ENCODE measurements around the gene BCAM. TPM values are rescaled to one million over a fixed set of nuclear protein-coding genes. Genes with fewer than 3 reads are reported as not detected.
"Not testable (repeated sequence)": the region's sequence is repeated elsewhere in the genome, so short reads cannot be mapped to it uniquely, and the experiment has no call there.

The BCAM gene
- total and polyA plus RNA-seq, 5 donors from 2014 or later = not detected

DNA sequence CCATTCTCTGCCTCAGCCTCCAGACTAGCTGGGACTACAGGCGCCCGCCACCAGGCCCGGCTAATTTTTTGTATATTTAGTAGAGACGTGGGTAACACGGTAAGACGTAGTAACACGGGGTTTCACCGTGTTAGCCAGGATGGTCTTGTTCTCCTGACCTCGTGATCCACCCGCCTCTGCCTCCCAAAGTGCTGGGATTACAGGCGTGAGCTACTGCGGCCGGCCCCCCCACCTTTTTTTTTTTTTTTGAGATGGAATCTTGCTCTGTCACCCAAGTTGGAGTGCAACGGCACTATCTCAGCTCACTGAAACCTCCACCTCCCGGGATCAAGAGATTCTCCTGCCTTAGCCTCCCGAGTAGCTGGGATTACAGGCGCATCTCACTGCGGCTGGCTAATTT is 36.8 kb upstream of the BCAM start:
- H3K4me1 Mint-ChIP-seq = peaks cover 0 to 32% (median 16%) of the 10 kb centered on the region in 4 donors
- H3K4me1 ChIP-seq (ENCODE audit: control insufficient read depth, insufficient read depth, low read length, poor library complexity, severe bottlenecking) = peaks cover 11% of the 10 kb centered on the region
- not testable (repeated sequence) for H3K4me3 Mint-ChIP-seq; H3K9me3 ChIP-seq (ENCODE audit: control insufficient read depth in 2 of 2, low read length in 2 of 2); H3K4me3 ChIP-seq (ENCODE audit: low read depth, low read length); ATAC-seq (ENCODE audit: low read depth in 2 of 2); H3K36me3 Mint-ChIP-seq; DNase-seq; H3K27me3 Mint-ChIP-seq; H3K36me3 ChIP-seq (ENCODE audit: control insufficient read depth, insufficient read depth, low read length); H3K9me3 Mint-ChIP-seq; H3K27ac ChIP-seq (ENCODE audit: insufficient read depth, low read length, poor library complexity, severe bottlenecking); H3K27me3 ChIP-seq (ENCODE audit: control insufficient read depth, insufficient read depth, low read length)
- peak overlapping the region in 1 of 3 donors; percentile 7 for H3K27ac Mint-ChIP-seq

DNA sequence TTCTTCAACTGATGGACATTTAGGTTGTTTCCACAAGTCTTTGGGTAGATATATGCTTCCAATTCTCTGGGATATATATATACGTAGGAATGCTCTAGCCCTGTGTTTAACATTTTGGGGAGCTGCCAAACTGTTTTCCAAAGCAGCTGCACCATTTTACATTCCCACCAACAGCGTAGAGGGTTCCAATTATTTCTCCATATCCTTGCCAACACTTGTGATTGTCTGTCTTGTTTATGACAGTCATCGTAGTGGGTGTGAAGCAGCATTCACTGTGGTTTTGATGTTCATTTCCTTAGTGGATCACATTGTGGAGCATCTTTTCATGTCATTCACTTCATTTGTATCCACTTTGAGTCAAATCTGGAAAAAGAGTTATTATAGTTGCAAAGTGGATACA is 35.9 kb upstream of the BCAM start:
- H3K9me3 ChIP-seq (ENCODE audit: control insufficient read depth in 2 of 2, low read length in 2 of 2) = no peaks in the 10 kb centered on the region
- H3K27ac ChIP-seq (ENCODE audit: insufficient read depth, low read length, poor library complexity, severe bottlenecking) = no peak overlapping the region
- H3K4me1 ChIP-seq (ENCODE audit: control insufficient read depth, insufficient read depth, low read length, poor library complexity, severe bottlenecking) = peaks cover 11% of the 10 kb centered on the region
- H3K27me3 ChIP-seq (ENCODE audit: control insufficient read depth, insufficient read depth, low read length) = no peaks in the 10 kb centered on the region
- Mint-ChIP-seq H3K36me3 (no peaks in the 10 kb centered on the region), H3K4me3 (no peak overlapping the region), H3K9me3 (no peaks in the 10 kb centered on the region), H3K4me1 (peaks cover 0 to 25% (median 15%) of the 10 kb centered on the region in 4 donors), H3K27ac (no peak overlapping the region), H3K27me3 (peaks cover 4% of the 10 kb centered on the region)
- ATAC-seq (ENCODE audit: low read depth in 2 of 2) (no peak), DNase-seq (no peak)
- H3K4me3 ChIP-seq (ENCODE audit: low read depth, low read length) = no peak overlapping the region
- no peaks in the 10 kb centered on the region for H3K36me3 ChIP-seq (ENCODE audit: control insufficient read depth, insufficient read depth, low read length)

DNA sequence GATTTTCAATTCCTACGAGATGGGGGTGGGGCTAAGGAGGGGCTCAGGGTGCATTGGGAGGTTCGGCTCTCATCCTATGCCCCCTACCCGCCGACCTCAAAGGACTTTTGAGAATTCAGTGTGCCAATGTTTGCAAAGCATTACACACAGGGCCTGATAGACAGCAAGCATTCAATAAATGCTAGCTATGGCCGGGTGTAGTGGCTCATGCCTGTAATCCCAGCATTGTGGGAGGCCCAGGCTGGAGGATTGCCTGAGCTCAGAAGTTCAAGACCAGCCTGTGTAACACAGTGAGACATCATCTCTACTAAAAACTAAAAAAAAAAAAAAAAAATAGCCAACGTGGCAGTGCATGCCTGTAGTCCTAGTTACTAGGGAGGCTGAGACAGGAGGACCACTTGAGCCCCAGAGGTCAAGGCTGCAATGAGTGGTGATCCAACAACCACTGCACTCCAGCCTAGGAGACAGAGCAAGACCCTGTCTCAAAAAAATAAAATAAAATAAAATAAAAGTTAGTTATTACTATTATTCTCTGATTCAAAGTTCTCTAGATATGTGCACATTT is 33.1 kb upstream of the BCAM start:
- no peaks in the 10 kb centered on the region for H3K36me3 ChIP-seq (ENCODE audit: control insufficient read depth, insufficient read depth, low read length)
- peaks cover 0 to 3% (median 2%) of the 10 kb centered on the region in 4 donors for H3K4me1 Mint-ChIP-seq
- H3K27me3 Mint-ChIP-seq = peaks cover 4% of the 10 kb centered on the region
- H3K4me1 ChIP-seq (ENCODE audit: control insufficient read depth, insufficient read depth, low read length, poor library complexity, severe bottlenecking) = peaks cover 3% of the 10 kb centered on the region
- no peak overlapping the region for H3K4me3 ChIP-seq (ENCODE audit: low read depth, low read length)
- H3K27me3 ChIP-seq (ENCODE audit: control insufficient read depth, insufficient read depth, low read length) = no peaks in the 10 kb centered on the region
- no peak for ATAC-seq (ENCODE audit: low read depth in 2 of 2)
- no peak for DNase-seq
- H3K9me3 Mint-ChIP-seq = no peaks in the 10 kb centered on the region
- H3K27ac ChIP-seq (ENCODE audit: insufficient read depth, low read length, poor library complexity, severe bottlenecking) = no peak overlapping the region
- no peak overlapping the region for H3K27ac Mint-ChIP-seq
- H3K36me3 Mint-ChIP-seq = no peaks in the 10 kb centered on the region
- no peaks in the 10 kb centered on the region for H3K9me3 ChIP-seq (ENCODE audit: control insufficient read depth in 2 of 2, low read length in 2 of 2)
- no peak overlapping the region for H3K4me3 Mint-ChIP-seq

- H3K9me3 ChIP-seq (ENCODE audit: control insufficient read depth in 2 of 2, low read length in 2 of 2) = no peaks in the 10 kb centered on the region
- DNase-seq = no peak
- no peak for ATAC-seq (ENCODE audit: low read depth in 2 of 2)
- no peak overlapping the region for H3K4me3 ChIP-seq (ENCODE audit: low read depth, low read length)
- Mint-ChIP-seq H3K4me1 (no peaks in the 10 kb centered on the region), H3K36me3 (no peaks in the 10 kb centered on the region), H3K27ac (no peak overlapping the region), H3K27me3 (peaks cover 4% of the 10 kb centered on the region), H3K4me3 (no peak overlapping the region), H3K9me3 (no peaks in the 10 kb centered on the region)
- no peaks in the 10 kb centered on the region for H3K4me1 ChIP-seq (ENCODE audit: control insufficient read depth, insufficient read depth, low read length, poor library complexity, severe bottlenecking)
- no peaks in the 10 kb centered on the region for H3K36me3 ChIP-seq (ENCODE audit: control insufficient read depth, insufficient read depth, low read length)
- no peak overlapping the region for H3K27ac ChIP-seq (ENCODE audit: insufficient read depth, low read length, poor library complexity, severe bottlenecking)
- no peaks in the 10 kb centered on the region for H3K27me3 ChIP-seq (ENCODE audit: control insufficient read depth, insufficient read depth, low read length)
Measured at GRCh38 chr19:44776402-44777096, 32.4 kb upstream of the BCAM start.

GRCh38 chr19:44777715-44778347 is 31.1 kb upstream of the BCAM start, which contains the start of gene CBLC:
Gene CBLC, plus strand, starts transcription at chr19:44777890. Its CDS starts 42 bp downstream, at chr19:44777932.
- H3K9me3 ChIP-seq (ENCODE audit: control insufficient read depth in 2 of 2, low read length in 2 of 2) = no peaks in the 10 kb centered on the region
- Mint-ChIP-seq H3K27ac (no peak within 1 kb of the TSS), H3K27me3 (peaks cover 9% of the 10 kb centered on the region), H3K9me3 (no peaks in the 10 kb centered on the region), H3K4me3 (no peak within 1 kb of the TSS), H3K4me1 (no peaks in the 10 kb centered on the region), H3K36me3 (no peaks in the 10 kb centered on the region)
- H3K4me3 ChIP-seq (ENCODE audit: low read depth, low read length) = no peak within 1 kb of the TSS
- no peaks in the 10 kb centered on the region for H3K36me3 ChIP-seq (ENCODE audit: control insufficient read depth, insufficient read depth, low read length)
- DNase-seq (no peak), ATAC-seq (ENCODE audit: low read depth in 2 of 2) (no peak)
- no peaks in the 10 kb centered on the region for H3K4me1 ChIP-seq (ENCODE audit: control insufficient read depth, insufficient read depth, low read length, poor library complexity, severe bottlenecking)
- no peak within 1 kb of the TSS for H3K27ac ChIP-seq (ENCODE audit: insufficient read depth, low read length, poor library complexity, severe bottlenecking)
- no peaks in the 10 kb centered on the region for H3K27me3 ChIP-seq (ENCODE audit: control insufficient read depth, insufficient read depth, low read length)

DNA sequence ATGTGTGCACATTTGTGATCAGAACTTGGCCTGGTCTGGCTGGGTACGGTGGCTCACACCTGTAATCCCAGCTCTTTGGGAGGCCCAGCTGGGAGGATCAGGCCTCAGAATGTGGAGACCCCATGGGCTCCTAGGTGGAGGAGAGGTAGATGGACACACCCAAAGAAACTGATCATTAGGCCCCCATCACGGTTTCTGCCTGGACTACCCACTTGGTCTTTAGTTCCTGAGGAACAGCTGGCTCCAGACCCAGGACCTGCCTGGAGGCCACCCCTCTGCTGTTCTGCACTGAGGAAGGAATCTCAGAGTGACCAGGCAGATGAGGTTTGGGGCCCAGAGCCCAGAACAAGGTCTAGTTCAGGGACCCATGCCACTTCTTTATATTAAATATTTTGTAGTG is 29.8 kb upstream of the BCAM start:
- Histone ChIP-seq H3K9me3 (ENCODE audit: control insufficient read depth in 2 of 2, low read length in 2 of 2) (no peaks in the 10 kb centered on the region), H3K27me3 (ENCODE audit: control insufficient read depth, insufficient read depth, low read length) (no peaks in the 10 kb centered on the region), H3K36me3 (ENCODE audit: control insufficient read depth, insufficient read depth, low read length) (no peaks in the 10 kb centered on the region), H3K27ac (ENCODE audit: insufficient read depth, low read length, poor library complexity, severe bottlenecking) (no peak overlapping the region), H3K4me1 (ENCODE audit: control insufficient read depth, insufficient read depth, low read length, poor library complexity, severe bottlenecking) (no peaks in the 10 kb centered on the region), H3K4me3 (ENCODE audit: low read depth, low read length) (no peak overlapping the region)
- H3K4me1 Mint-ChIP-seq = peaks cover 0 to 2% (median 0%) of the 10 kb centered on the region in 4 donors
- no peak overlapping the region for H3K27ac Mint-ChIP-seq
- H3K4me3 Mint-ChIP-seq = no peak overlapping the region
- H3K36me3 Mint-ChIP-seq = no peaks in the 10 kb centered on the region
- H3K9me3 Mint-ChIP-seq = no peaks in the 10 kb centered on the region
- ATAC-seq (ENCODE audit: low read depth in 2 of 2) (no peak), DNase-seq (no peak)
- peaks cover 9% of the 10 kb centered on the region for H3K27me3 Mint-ChIP-seq

- H3K27me3 ChIP-seq (ENCODE audit: control insufficient read depth, insufficient read depth, low read length); H3K9me3 ChIP-seq (ENCODE audit: control insufficient read depth in 2 of 2, low read length in 2 of 2); H3K9me3 Mint-ChIP-seq; H3K4me1 ChIP-seq (ENCODE audit: control insufficient read depth, insufficient read depth, low read length, poor library complexity, severe bottlenecking); H3K27me3 Mint-ChIP-seq; H3K4me3 ChIP-seq (ENCODE audit: low read depth, low read length); H3K4me3 Mint-ChIP-seq; H3K36me3 ChIP-seq (ENCODE audit: control insufficient read depth, insufficient read depth, low read length); ATAC-seq (ENCODE audit: low read depth in 2 of 2); H3K36me3 Mint-ChIP-seq; H3K27ac ChIP-seq (ENCODE audit: insufficient read depth, low read length, poor library complexity, severe bottlenecking); H3K27ac Mint-ChIP-seq; H3K4me1 Mint-ChIP-seq; DNase-seq: not testable (repeated sequence)
Measured at GRCh38 chr19:44781694-44782093, 27.2 kb upstream of the BCAM start.

DNA sequence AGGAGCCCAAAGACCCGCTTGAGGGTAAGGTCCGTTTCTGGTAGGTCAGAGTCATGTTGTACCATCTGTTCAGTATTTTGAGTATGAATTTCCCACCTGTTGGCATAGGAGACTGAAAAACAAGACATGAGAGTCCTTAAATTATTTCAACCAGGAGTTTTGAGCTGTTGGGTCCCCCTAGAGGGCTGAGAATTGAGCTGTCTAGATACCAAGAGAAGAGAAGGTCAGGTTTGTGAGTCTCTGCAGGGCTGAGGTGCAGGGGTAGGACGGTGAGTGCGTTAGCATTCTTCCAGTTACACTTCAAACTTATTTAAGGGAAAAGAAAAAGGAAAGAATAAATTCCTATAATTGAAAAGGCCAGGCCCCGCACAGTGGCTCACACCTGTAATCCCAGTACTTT is 26.2 kb upstream of the BCAM start:
- Histone ChIP-seq H3K4me3 (ENCODE audit: low read depth, low read length) (no peak overlapping the region), H3K27me3 (ENCODE audit: control insufficient read depth, insufficient read depth, low read length) (no peaks in the 10 kb centered on the region), H3K36me3 (ENCODE audit: control insufficient read depth, insufficient read depth, low read length) (no peaks in the 10 kb centered on the region), H3K9me3 (ENCODE audit: control insufficient read depth in 2 of 2, low read length in 2 of 2) (no peaks in the 10 kb centered on the region), H3K27ac (ENCODE audit: insufficient read depth, low read length, poor library complexity, severe bottlenecking) (no peak overlapping the region), H3K4me1 (ENCODE audit: control insufficient read depth, insufficient read depth, low read length, poor library complexity, severe bottlenecking) (no peaks in the 10 kb centered on the region)
- Mint-ChIP-seq H3K36me3 (no peaks in the 10 kb centered on the region), H3K9me3 (no peaks in the 10 kb centered on the region), H3K27me3 (peaks cover 5% of the 10 kb centered on the region), H3K4me1 (peaks cover 0 to 8% (median 0%) of the 10 kb centered on the region in 4 donors), H3K27ac (no peak overlapping the region), H3K4me3 (no peak overlapping the region)
- DNase-seq (no peak), ATAC-seq (ENCODE audit: low read depth in 2 of 2) (no peak)
